GM12878 (cell line): ENCODE results near the gene NR1D2. TPM values are rescaled to one million over a fixed set of nuclear protein-coding genes. Genes with fewer than 3 reads are reported as not detected.

Source experiments
- CREB1 ChIP-seq: IDR thresholded peaks from 2 replicates; pipeline ENCODE4 v1.6.1; 2012; ENCODE audit warnings: low read depth, mild to moderate bottlenecking, inconsistent platforms
- E4F1 ChIP-seq: fragments of 450-650 bp; IDR thresholded peaks from 2 replicates; pipeline ENCODE4 v1.6.1; 2018; ENCODE audit warnings: borderline replicate concordance, mild to moderate bottlenecking; ENCODE audit not compliant: partially characterized antibody
- EGR1 ChIP-seq, 2 experiments: IDR thresholded peaks; 1 replicate in 1 of 2; 2 replicates in 1 of 2; pipeline ENCODE4 v1.6.1; 2011 to 2012; ENCODE audit warnings: low read depth in 2 of 2, low read length in 2 of 2, borderline replicate concordance in 1 of 2, mild to moderate bottlenecking in 1 of 2, moderate library complexity in 1 of 2
- EZH2 ChIP-seq: IDR thresholded peaks from 2 replicates; pipeline ENCODE4 v1.6.1; 2012; ENCODE audit warnings: low read depth, mild to moderate bottlenecking, control low read depth, inconsistent platforms, low read length, borderline replicate concordance; ENCODE audit not compliant: control insufficient read depth
- FOXK2 ChIP-seq: fragments of 450-650 bp; IDR thresholded peaks from 2 replicates; pipeline ENCODE4 v1.6.1; 2017; ENCODE audit warnings: mild to moderate bottlenecking, moderate library complexity
- HCFC1 ChIP-seq: fragments of 150-350 bp; IDR thresholded peaks from 2 replicates; pipeline ENCODE4 v1.6.1; 2014; ENCODE audit warnings: low read length
- HDAC2 ChIP-seq: fragments of 200-600 bp; sonication (generic); IDR thresholded peaks from 2 replicates; pipeline ENCODE4 v1.6.1; 2017
- IKZF1 ChIP-seq: fragments of 450-650 bp; conservative IDR thresholded peaks from 2 replicates; pipeline ENCODE4 v1.6.1; 2017; ENCODE audit warnings: antibody characterized with exemption, mild to moderate bottlenecking
- IRF3 ChIP-seq: fragments of 450-650 bp; IDR thresholded peaks from 2 replicates; pipeline ENCODE4 v1.6.1; 2014; ENCODE audit warnings: mild to moderate bottlenecking
- JUND ChIP-seq: IDR thresholded peaks from 2 replicates; pipeline ENCODE4 v1.6.1; 2012; ENCODE audit warnings: low read depth, mild to moderate bottlenecking, low read length, improper control_type of control experiment, moderate library complexity
- KDM1A ChIP-seq: fragments of 200-600 bp; sonication (generic); IDR thresholded peaks from 2 replicates; pipeline ENCODE4 v1.6.1; 2016; ENCODE audit warnings: borderline replicate concordance
- POLR2A ChIP-seq: IDR thresholded peaks from 2 replicates; pipeline ENCODE4 v1.6.1; 2011; ENCODE audit warnings: low read depth, mild to moderate bottlenecking, low read length
- RFX5 ChIP-seq: IDR thresholded peaks from 2 replicates; pipeline ENCODE4 v1.6.1; 2011; ENCODE audit warnings: low read depth, low read length, improper control_type of control experiment
- RUNX3 ChIP-seq: IDR thresholded peaks from 2 replicates; pipeline ENCODE4 v1.6.1; 2012; ENCODE audit warnings: low read length, inconsistent platforms
- SMAD1 ChIP-seq: fragments of 450-650 bp; IDR thresholded peaks from 2 replicates; pipeline ENCODE4 v1.6.1; 2018; ENCODE audit warnings: mild to moderate bottlenecking, low read depth; ENCODE audit not compliant: partially characterized antibody
- SMAD5 ChIP-seq: IDR thresholded peaks from 2 replicates; pipeline ENCODE4 v1.6.1; 2016; ENCODE audit warnings: antibody characterized with exemption, low read depth
- SMARCA5 ChIP-seq: fragments of 450-650 bp; IDR thresholded peaks from 2 replicates; pipeline ENCODE4 v1.6.1; 2017; ENCODE audit warnings: mild to moderate bottlenecking
- SREBF1 ChIP-seq: IDR thresholded peaks from 2 replicates; pipeline ENCODE4 v1.6.1; 2012; ENCODE audit warnings: mild to moderate bottlenecking, low read length
- ZNF274 ChIP-seq: IDR thresholded peaks from one replicate; pipeline ENCODE4 v1.8.0; 2011; ENCODE audit not compliant: insufficient read length, insufficient read depth
- polyA plus RNA-seq, 11 experiments: library from polyadenylated mRNA; depleted of rRNA in 4 of 11; unstranded in 6 of 11; stranded (reverse) in 5 of 11; fragments of >200 nt; fragmentation: Nextera tagmentation in 4 of 11; fragmentation: Illumina TruSeq in 1 of 11; extraction: Ambion mirVana in 4 of 11; extraction: Trizol in 1 of 11; gene quantifications; 1 replicate in 1 of 11; 2 replicates in 10 of 11; pipeline versions ENCODE4 v1.2.1 to v1.2.3, GENCODE V29; 2011 to 2016; ENCODE audit warnings: inconsistent platforms in 2 of 11, missing spikeins in 2 of 11, low read depth in 1 of 11
- total RNA-seq, 4 experiments: library from RNA; depleted of rRNA in 3 of 4; stranded (reverse); fragments of >200 nt in 3 of 4; fragmentation: Illumina TruSeq in 1 of 4; extraction: Trizol in 1 of 4; gene quantifications; 2 replicates each; pipeline versions ENCODE4 v1.2.1 to v1.2.3, GENCODE V29; 2013 to 2021
- TF ChIP-seq, protein P1 (sequence below): IDR thresholded peaks from 2 replicates; pipeline ENCODE4 v1.6.1; 2012; ENCODE audit warnings: low read depth, low read length, improper control_type of control experiment
- TF ChIP-seq, protein P2 (sequence below): fragments of 450-650 bp; formaldehyde crosslinking; IDR thresholded peaks from 2 replicates; pipeline ENCODE4 v1.4.0; 2022; ENCODE audit warnings: mild to moderate bottlenecking, moderate library complexity
- TF ChIP-seq, protein P3 (sequence below): fragments of 450-650 bp; IDR thresholded peaks from 2 replicates; pipeline ENCODE4 v1.6.1; 2017; ENCODE audit warnings: mild to moderate bottlenecking

The NR1D2 gene
- total and polyA plus RNA-seq, 10 of the 15 experiments (the other 5 are each of a cell fraction or from before 2014, with no cell fraction given): 0.67 to 5.3 (median 2.6) TPM

DNA sequence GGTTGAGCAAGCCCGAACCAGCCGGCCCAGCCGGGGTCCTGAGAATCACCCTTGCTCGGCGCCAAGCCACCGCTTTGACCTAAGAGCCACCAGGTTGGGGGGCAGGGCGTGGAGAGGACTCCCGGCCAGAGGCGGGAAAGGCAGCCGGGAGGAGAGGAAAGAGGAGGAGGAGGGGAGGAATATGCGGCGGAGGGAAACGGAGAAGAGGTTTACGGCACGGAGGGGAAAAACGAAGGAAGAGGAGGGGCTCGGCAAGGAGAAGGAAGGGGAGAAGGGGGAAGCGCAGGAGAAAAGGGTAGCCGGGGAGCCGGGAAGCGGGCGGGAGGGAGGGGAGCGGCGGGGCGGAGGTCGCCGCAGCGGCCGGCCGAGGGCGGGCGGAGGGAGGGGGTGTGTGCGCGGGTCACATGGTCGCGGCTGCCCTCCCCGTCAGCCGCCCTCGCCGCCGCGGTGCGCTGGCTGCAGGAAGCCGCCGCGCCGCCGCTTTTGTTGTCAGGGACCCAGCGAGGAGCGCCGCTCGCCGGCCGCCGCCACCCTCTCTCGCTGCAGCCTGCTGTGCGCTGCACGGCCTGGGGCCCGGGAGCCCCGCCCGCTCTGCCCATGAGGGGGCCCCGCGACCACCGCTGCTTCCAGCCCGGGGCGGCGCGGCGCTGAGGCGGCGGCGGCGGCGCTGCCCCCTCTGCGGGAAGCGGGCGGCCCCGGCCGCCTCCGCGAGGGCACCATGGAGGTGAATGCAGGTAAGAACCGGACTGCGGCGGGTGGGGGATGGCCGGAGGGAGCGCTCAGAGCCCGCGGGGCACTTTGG lies at the start of gene NR1D2 (continued):
- TF ChIP-seq IRF3 (no peak), HCFC1 (no peak), EZH2 (no peak), CREB1 (peak; percentile 12; the same call in 1 of the 2 replicates), KDM1A (no peak), JUND (no peak), SREBF1 (no peak), ZNF274 (no peak), SMAD1 (no peak), RUNX3 (no peak), POLR2A (peak; percentile 76), RFX5 (no peak), HDAC2 (no peak), SMAD5 (no peak), IKZF1 (peak; percentile 44; the same call in 1 of the 2 replicates), E4F1 (no peak), SMARCA5 (peak; percentile 81), EGR1 (IDR thresholded peaks at IDR 0.05; ENCODE audit: borderline replicate concordance in 1 of 2, low read depth in 2 of 2, low read length in 2 of 2) (peak in 1 of 2 experiments; percentile 36; a peak in 1 of 3 replicates), FOXK2 (no peak)
- TF ChIP-seq, protein P1, sequence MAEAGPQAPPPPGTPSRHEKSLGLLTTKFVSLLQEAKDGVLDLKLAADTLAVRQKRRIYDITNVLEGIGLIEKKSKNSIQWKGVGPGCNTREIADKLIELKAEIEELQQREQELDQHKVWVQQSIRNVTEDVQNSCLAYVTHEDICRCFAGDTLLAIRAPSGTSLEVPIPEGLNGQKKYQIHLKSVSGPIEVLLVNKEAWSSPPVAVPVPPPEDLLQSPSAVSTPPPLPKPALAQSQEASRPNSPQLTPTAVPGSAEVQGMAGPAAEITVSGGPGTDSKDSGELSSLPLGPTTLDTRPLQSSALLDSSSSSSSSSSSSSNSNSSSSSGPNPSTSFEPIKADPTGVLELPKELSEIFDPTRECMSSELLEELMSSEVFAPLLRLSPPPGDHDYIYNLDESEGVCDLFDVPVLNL: no peak
- TF ChIP-seq, protein P2, sequence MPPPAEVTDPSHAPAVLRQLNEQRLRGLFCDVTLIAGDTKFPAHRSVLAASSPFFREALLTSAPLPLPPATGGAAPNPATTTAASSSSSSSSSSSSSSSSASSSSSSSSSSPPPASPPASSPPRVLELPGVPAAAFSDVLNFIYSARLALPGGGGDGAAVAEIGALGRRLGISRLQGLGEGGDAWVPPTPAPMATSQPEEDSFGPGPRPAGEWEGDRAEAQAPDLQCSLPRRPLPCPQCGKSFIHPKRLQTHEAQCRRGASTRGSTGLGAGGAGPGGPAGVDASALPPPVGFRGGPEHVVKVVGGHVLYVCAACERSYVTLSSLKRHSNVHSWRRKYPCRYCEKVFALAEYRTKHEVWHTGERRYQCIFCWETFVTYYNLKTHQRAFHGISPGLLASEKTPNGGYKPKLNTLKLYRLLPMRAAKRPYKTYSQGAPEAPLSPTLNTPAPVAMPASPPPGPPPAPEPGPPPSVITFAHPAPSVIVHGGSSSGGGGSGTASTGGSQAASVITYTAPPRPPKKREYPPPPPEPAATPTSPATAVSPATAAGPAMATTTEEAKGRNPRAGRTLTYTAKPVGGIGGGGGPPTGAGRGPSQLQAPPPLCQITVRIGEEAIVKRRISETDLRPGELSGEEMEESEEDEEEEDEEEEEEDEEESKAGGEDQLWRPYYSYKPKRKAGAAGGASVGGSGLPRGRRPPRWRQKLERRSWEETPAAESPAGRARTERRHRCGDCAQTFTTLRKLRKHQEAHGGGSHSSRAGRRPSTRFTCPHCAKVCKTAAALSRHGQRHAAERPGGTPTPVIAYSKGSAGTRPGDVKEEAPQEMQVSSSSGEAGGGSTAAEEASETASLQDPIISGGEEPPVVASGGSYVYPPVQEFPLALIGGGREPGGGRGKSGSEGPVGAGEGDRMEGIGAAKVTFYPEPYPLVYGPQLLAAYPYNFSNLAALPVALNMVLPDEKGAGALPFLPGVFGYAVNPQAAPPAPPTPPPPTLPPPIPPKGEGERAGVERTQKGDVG (CRISPR knock-in tag): no peak
- TF ChIP-seq, protein P3, sequence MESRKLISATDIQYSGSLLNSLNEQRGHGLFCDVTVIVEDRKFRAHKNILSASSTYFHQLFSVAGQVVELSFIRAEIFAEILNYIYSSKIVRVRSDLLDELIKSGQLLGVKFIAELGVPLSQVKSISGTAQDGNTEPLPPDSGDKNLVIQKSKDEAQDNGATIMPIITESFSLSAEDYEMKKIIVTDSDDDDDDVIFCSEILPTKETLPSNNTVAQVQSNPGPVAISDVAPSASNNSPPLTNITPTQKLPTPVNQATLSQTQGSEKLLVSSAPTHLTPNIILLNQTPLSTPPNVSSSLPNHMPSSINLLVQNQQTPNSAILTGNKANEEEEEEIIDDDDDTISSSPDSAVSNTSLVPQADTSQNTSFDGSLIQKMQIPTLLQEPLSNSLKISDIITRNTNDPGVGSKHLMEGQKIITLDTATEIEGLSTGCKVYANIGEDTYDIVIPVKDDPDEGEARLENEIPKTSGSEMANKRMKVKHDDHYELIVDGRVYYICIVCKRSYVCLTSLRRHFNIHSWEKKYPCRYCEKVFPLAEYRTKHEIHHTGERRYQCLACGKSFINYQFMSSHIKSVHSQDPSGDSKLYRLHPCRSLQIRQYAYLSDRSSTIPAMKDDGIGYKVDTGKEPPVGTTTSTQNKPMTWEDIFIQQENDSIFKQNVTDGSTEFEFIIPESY: no peak
